Adrenal gland (tissue), 5 donors: ENCODE results near the gene NPR1.

Source experiments
- POLR2A ChIP-seq, 2 donors: fragments of 450-650 bp; IDR thresholded peaks; one replicate each; pipeline ENCODE4 v1.6.1; 2017; ENCODE audit warnings: antibody characterized with exemption in 2 of 2, mild to moderate bottlenecking in 2 of 2, moderate library complexity in 1 of 2
- TF ChIP-seq, protein P1 (sequence below), 6 experiments: fragments of 450-650 bp in 4 of 6; fragments of 200-600 bp in 2 of 6; sonication (generic) in 1 of 6; IDR thresholded peaks; 1 replicate in 5 of 6; 2 replicates in 1 of 6; pipeline versions ENCODE4 v1.5.1 to v1.8.0; 2016 to 2021; ENCODE audit warnings: antibody characterized with exemption in 6 of 6, mild to moderate bottlenecking in 2 of 6, moderate library complexity in 1 of 6
- donor health status: DM: no; HTN: no; CAD: no.

DNA sequence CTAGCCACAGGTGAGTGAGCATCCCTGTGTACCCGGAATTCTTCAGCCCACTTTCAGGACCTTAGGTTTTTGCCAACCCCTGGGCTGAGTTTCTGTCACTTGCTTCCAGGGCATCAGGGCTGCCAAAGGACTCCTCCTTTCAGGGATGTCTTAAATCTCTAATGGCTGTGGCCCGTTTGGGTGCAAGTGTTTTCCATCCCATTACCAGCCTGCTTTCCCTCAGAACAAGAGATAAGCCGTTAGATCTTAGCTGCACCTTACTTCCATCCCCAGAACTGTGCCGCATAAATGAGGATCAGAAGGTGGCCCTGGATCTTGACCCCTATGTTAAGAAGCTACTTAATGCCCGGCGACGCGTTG, 19.3 kb upstream of the NPR1 start:
- TF ChIP-seq, protein P1, sequence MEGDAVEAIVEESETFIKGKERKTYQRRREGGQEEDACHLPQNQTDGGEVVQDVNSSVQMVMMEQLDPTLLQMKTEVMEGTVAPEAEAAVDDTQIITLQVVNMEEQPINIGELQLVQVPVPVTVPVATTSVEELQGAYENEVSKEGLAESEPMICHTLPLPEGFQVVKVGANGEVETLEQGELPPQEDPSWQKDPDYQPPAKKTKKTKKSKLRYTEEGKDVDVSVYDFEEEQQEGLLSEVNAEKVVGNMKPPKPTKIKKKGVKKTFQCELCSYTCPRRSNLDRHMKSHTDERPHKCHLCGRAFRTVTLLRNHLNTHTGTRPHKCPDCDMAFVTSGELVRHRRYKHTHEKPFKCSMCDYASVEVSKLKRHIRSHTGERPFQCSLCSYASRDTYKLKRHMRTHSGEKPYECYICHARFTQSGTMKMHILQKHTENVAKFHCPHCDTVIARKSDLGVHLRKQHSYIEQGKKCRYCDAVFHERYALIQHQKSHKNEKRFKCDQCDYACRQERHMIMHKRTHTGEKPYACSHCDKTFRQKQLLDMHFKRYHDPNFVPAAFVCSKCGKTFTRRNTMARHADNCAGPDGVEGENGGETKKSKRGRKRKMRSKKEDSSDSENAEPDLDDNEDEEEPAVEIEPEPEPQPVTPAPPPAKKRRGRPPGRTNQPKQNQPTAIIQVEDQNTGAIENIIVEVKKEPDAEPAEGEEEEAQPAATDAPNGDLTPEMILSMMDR (IDR thresholded peaks at IDR 0.05): no peak
- no peak for TF ChIP-seq POLR2A (IDR thresholded peaks at IDR 0.05)
